ENCODE data around the gene ZNF513. TPM values are rescaled to one million over a fixed set of nuclear protein-coding genes. Genes with fewer than 3 reads are reported as not detected.

The ZNF513 gene
- total RNA-seq, result 6.4 and 7.5 TPM in 2 replicates

GRCh38 chr2:27380626-27381545 is at the start of gene ZNF513:
TSS of gene ZNF513 (minus strand) at chr2:27380734. CDS start at chr2:27380526, 208 bp downstream.

GRCh38 chr2:27428213-27428977 is 47.9 kb upstream of the ZNF513 start, which contains the start of gene NRBP1:
TSS of gene NRBP1 (plus strand) at chr2:27428631. CDS start at chr2:27433274, 4,643 bp downstream.

GRCh38 chr2:27409321-27410073 is 29.0 kb upstream of the ZNF513 start, which contains the start of gene PPM1G:
TSS of gene PPM1G (minus strand) at chr2:27409591. CDS start at chr2:27409422, 169 bp downstream.

DNA sequence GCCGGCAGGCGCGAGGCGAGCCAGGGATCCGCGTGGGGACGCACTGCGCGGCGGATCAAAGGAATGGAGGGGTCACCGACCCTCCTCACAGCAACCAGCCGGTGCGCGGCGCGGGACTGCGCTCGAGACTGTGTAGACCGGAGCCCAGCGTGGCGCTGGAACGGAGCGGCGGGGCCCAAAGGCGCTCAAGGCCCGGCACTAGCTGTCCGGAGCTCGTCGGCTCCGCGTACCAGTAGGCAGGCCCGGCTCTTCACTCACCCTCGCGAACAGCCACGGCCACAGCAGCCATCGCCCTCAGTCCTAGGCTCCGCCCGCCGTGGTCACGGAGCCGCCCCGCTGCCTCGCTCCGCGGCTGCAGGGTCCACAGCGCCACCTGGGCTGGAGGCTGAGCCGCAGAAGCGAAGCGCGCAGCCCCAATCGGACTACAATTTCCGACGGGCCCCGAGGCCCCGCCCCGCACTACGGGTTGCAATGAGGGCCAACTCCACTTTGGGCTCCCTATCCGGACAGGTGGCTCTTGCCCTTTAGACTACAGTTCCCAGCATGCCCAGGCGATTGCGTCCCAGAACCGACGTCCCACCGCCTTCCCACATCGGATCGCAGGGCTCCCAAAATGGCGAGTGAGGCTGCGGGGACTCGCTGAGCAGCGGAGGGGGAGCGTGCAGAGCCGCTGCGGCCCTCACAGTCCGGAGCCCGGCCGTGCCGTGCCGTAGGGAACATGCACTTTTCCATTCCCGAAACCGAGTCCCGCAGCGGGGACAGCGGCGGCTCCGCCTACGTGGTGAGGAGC is 10.3 kb downstream of the ZNF513 start, which contains the start of the genes EIF2B4 and SNX17:
Gene EIF2B4 (minus strand): TSS at position 313 of the 790 bp plus-strand sequence. CDS start 24 bp downstream, at position 289.
Gene SNX17 (plus strand): TSS at position 591 of the 790 bp plus-strand sequence. CDS start 128 bp downstream, at position 719.

GRCh38 chr2:27356382-27357181 is 24.0 kb downstream of the ZNF513 start, which contains the start of gene GTF3C2:
TSS of gene GTF3C2 (minus strand) at chr2:27356764. CDS start at chr2:27343554, 13,210 bp downstream.

Other genes with a start within 250 kb of the ZNF513 start
- gene PREB, start 246.1 kb downstream of the ZNF513 start, total RNA-seq, result 40.1 and 54.8 TPM in 2 replicates
- not detected in 2 replicates for gene PRR30, start 241.3 kb downstream of the ZNF513 start, total RNA-seq
- not detected in 2 replicates for gene TCF23, start 231.7 kb downstream of the ZNF513 start, total RNA-seq
- 219 and 241 TPM in 2 replicates for gene ATRAID, start 168.7 kb downstream of the ZNF513 start, total RNA-seq
- 6.2 and 10.8 TPM in 2 replicates for gene SLC5A6, start 168.5 kb downstream of the ZNF513 start, total RNA-seq
- gene CAD, start 163.4 kb downstream of the ZNF513 start, total RNA-seq, result 20.6 and 26.8 TPM in 2 replicates
- gene SLC30A3, start 117.7 kb downstream of the ZNF513 start, total RNA-seq, result 0.19 TPM in 1 of 2 replicates, not detected in the other
- not detected in 2 replicates for gene DNAJC5G, start 105.3 kb downstream of the ZNF513 start, total RNA-seq
- 0.13 and 0.19 TPM in 2 replicates for gene TRIM54, start 98.3 kb downstream of the ZNF513 start, total RNA-seq
- 0.40 and 0.50 TPM in 2 replicates for gene UCN, start 72.3 kb downstream of the ZNF513 start, total RNA-seq
- 72.7 and 75.7 TPM in 2 replicates for gene MPV17, start 57.6 kb downstream of the ZNF513 start, total RNA-seq
- 21.0 and 22.5 TPM in 2 replicates for gene GTF3C2, start 24.0 kb downstream of the ZNF513 start, total RNA-seq
- gene EIF2B4, start 10.4 kb downstream of the ZNF513 start, total RNA-seq, result 29.8 and 33.2 TPM in 2 replicates
- 136 and 145 TPM in 2 replicates for gene SNX17, start 10.1 kb downstream of the ZNF513 start, total RNA-seq
- 76.8 and 107 TPM in 2 replicates for gene PPM1G, start 28.9 kb upstream of the ZNF513 start, total RNA-seq
- 98.6 and 107 TPM in 2 replicates for gene NRBP1, start 47.9 kb upstream of the ZNF513 start, total RNA-seq
- gene KRTCAP3, start 61.6 kb upstream of the ZNF513 start, total RNA-seq, result 0.13 and 0.37 TPM in 2 replicates
- gene IFT172, start 109.0 kb upstream of the ZNF513 start, total RNA-seq, result 34.1 and 42.7 TPM in 2 replicates
- 87.1 and 98.2 TPM in 2 replicates for gene FNDC4, start 114.5 kb upstream of the ZNF513 start, total RNA-seq
- 22.0 and 22.6 TPM in 2 replicates for gene GCKR, start 116.1 kb upstream of the ZNF513 start, total RNA-seq
- gene ZNF512, start 202.3 kb upstream of the ZNF513 start, total RNA-seq, result 16.6 and 24.7 TPM in 2 replicates
- gene CCDC121, start 248.3 kb upstream of the ZNF513 start, total RNA-seq, result 1.8 and 3.2 TPM in 2 replicates
- gene GPN1, start 248.3 kb upstream of the ZNF513 start, total RNA-seq, result 27.9 and 31.9 TPM in 2 replicates